Choroid plexus epithelial cell (primary cell): ENCODE measurements around the gene B4GALNT1.

Source experiments
- DNase-seq: peaks from one replicate; pipeline ENCODE4 v3.0.0-alpha.2; 2010; ENCODE audit warnings: low read depth
- H3K4me3 ChIP-seq: 2 replicates; pipeline ENCODE4 v1.5.1; 2011; ENCODE audit warnings: low read depth, mild to moderate bottlenecking, control low read depth, low read length, moderate library complexity
- CTCF ChIP-seq: conservative IDR thresholded peaks from 2 replicates; pipeline ENCODE4 v1.5.1; 2011; ENCODE audit warnings: low read depth, mild to moderate bottlenecking, control low read depth, inconsistent platforms, low read length, moderate library complexity

Gene B4GALNT1

GRCh38 chr12:57616383-57617101 is 16.5 kb downstream of the B4GALNT1 start:
- H3K4me3 ChIP-seq: no peak overlapping the region
- TF ChIP-seq CTCF: no peak
- DNase-seq: peak; percentile 52

- no peak for TF ChIP-seq CTCF
- H3K4me3 ChIP-seq: no peak overlapping the region
- no peak for DNase-seq
Observed at GRCh38 chr12:57615637-57616036, 17.4 kb downstream of the B4GALNT1 start.

- DNase-seq: no peak
- TF ChIP-seq CTCF: no peak
- no peak overlapping the region for H3K4me3 ChIP-seq
Observed at GRCh38 chr12:57614948-57615500, 18.0 kb downstream of the B4GALNT1 start.

- H3K4me3 ChIP-seq: no peak overlapping the region
- no peak for TF ChIP-seq CTCF
- DNase-seq: peak; percentile 54
Observed at GRCh38 chr12:57614178-57614947, 18.6 kb downstream of the B4GALNT1 start.

- no peak for DNase-seq
- no peak overlapping the region for H3K4me3 ChIP-seq
- TF ChIP-seq CTCF: no peak
Observed at GRCh38 chr12:57613427-57614109, 19.4 kb downstream of the B4GALNT1 start.

GRCh38 chr12:57612711-57613426 is 20.1 kb downstream of the B4GALNT1 start:
- DNase-seq: no peak
- TF ChIP-seq CTCF: no peak

More at GRCh38 chr12:57612711-57613426, 20.1 kb downstream of the B4GALNT1 start:
- no peak overlapping the region for H3K4me3 ChIP-seq
